ENCODE results near the gene BAZ1A. TPM values are rescaled to one million over a fixed set of nuclear protein-coding genes. Genes with fewer than 3 reads are reported as not detected.

Gene BAZ1A
- total and polyA plus RNA-seq, 4 donors, result 4.5 to 44.9 (median 13.3) TPM

DNA sequence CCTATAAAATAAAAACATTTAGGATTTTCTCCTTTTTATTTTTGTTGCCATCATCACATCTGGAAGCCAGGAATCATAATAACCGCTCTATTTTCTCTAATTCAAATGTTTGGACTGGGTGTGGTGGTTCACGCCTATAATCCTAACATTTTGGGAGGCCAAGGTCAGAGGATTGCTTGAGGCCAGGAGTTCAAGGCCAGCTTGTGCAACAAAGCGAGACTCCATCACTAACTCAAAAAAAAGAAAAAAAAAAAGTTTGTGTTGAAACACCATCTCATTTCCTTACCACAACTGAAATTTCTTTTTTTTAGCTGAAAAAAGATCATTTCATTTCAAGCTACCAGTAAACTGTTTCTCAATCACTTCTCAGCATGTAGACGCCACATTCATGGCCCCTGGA is 8.8 kb upstream of the BAZ1A start:
- 91% methylated on average over 4 of the region's 4 CpGs for WGBS
- TF ChIP-seq HNF4A (conservative IDR thresholded peaks at IDR 0.05), result no peak
- TF ChIP-seq SP1 (IDR thresholded peaks at IDR 0.05), result no peak
- TF ChIP-seq TAF1 (conservative IDR thresholded peaks at IDR 0.05), result no peak
- no peaks in the 10 kb centered on the region for H3K9me3 ChIP-seq (ENCODE audit: control insufficient read depth in 4 of 4, low read length in 3 of 4)

DNA sequence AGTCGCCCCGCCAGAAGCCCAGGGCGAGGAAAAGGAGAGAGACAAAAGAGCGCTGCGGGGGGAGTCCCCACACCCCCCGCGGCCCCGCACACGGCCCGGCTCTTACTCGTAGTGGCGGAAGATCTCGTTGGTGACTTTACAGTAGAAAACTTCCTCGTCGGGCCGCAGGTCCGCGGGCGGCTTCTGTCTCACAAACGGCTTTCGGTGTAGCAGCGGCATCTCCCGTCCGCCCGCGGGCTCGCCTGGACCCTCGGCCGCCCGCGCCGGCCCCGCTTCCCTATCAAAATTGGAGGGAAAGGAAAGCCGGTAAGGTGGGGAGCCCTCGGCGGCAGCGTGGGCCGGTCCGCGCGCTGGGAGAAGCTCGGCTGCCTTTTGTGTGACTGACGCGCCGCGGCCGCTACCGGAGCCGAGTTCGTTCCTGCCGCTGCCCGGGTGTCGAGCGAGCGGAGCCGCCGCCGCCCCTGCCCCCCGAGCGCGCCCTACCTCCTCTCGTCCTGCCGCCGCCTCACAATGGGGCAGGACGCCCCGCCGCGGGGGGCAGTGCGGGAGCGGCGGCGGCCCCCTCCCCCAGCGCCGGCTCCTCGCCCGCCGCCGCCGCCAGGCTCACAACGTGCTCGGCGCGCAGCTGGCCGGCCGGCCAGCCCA is 652 bp downstream of the BAZ1A start:
- no peaks in the 10 kb centered on the region for H3K27me3 ChIP-seq (ENCODE audit: control insufficient read depth in 4 of 4, insufficient read depth in 4 of 4, low read length in 3 of 4)
- peak overlapping the region; percentile 97 to 98 for H3K9ac ChIP-seq (ENCODE audit: low read depth in 1 of 2, low read length in 2 of 2)
- H3K9me3 ChIP-seq (ENCODE audit: control insufficient read depth in 4 of 4, low read length in 3 of 4), result no peaks in the 10 kb centered on the region
- peaks cover 0 to 5% (median 1%) of the 10 kb centered on the region in 4 donors for H3K4me1 ChIP-seq (ENCODE audit: control insufficient read depth in 4 of 4, insufficient read depth in 4 of 4, low read length in 3 of 4)
- peak; percentile 75 for DNase-seq (ENCODE audit: low spot score)
- peaks cover 0 to 3% (median 1%) of the 10 kb centered on the region in 4 donors for H3K36me3 ChIP-seq (ENCODE audit: control insufficient read depth in 4 of 4, insufficient read depth in 3 of 4, low read depth in 1 of 4, low read length in 3 of 4)
- TF ChIP-seq, protein P1, sequence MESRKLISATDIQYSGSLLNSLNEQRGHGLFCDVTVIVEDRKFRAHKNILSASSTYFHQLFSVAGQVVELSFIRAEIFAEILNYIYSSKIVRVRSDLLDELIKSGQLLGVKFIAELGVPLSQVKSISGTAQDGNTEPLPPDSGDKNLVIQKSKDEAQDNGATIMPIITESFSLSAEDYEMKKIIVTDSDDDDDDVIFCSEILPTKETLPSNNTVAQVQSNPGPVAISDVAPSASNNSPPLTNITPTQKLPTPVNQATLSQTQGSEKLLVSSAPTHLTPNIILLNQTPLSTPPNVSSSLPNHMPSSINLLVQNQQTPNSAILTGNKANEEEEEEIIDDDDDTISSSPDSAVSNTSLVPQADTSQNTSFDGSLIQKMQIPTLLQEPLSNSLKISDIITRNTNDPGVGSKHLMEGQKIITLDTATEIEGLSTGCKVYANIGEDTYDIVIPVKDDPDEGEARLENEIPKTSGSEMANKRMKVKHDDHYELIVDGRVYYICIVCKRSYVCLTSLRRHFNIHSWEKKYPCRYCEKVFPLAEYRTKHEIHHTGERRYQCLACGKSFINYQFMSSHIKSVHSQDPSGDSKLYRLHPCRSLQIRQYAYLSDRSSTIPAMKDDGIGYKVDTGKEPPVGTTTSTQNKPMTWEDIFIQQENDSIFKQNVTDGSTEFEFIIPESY (IDR thresholded peaks at IDR 0.05), result no peak
- TF ChIP-seq RAD21 (IDR thresholded peaks at IDR 0.05) (peak in 1 of 2 donors; percentile 30), TAF1 (conservative IDR thresholded peaks at IDR 0.05) (peak; percentile 20)
- peak overlapping the region; percentile 82 to 95 (median 84) for H3K4me3 ChIP-seq (ENCODE audit: low read depth in 1 of 3, low read length in 3 of 3)
- peak overlapping the region; percentile 99 to 100 for H3K27ac ChIP-seq (ENCODE audit: low read depth in 1 of 2, low read length in 2 of 2)
- under 1% methylated on average over 85 of the region's 85 CpGs for WGBS

More for the DNA sequence above, 8.8 kb upstream of the BAZ1A start:
- no peaks in the 10 kb centered on the region for H3K27me3 ChIP-seq (ENCODE audit: control insufficient read depth in 4 of 4, insufficient read depth in 4 of 4, low read length in 3 of 4)
- H3K9ac ChIP-seq (ENCODE audit: low read depth in 1 of 2, low read length in 2 of 2), result no peak overlapping the region
- H3K4me3 ChIP-seq (ENCODE audit: low read depth in 1 of 3, low read length in 3 of 3), result no peak overlapping the region
- H3K27ac ChIP-seq (ENCODE audit: low read depth in 1 of 2, low read length in 2 of 2), result no peak overlapping the region
- H3K4me1 ChIP-seq (ENCODE audit: control insufficient read depth in 4 of 4, insufficient read depth in 4 of 4, low read length in 3 of 4), result no peaks in the 10 kb centered on the region
- no peaks in the 10 kb centered on the region for H3K36me3 ChIP-seq (ENCODE audit: control insufficient read depth in 4 of 4, insufficient read depth in 3 of 4, low read depth in 1 of 4, low read length in 3 of 4)
- DNase-seq (ENCODE audit: low spot score), result no peak

DNA sequence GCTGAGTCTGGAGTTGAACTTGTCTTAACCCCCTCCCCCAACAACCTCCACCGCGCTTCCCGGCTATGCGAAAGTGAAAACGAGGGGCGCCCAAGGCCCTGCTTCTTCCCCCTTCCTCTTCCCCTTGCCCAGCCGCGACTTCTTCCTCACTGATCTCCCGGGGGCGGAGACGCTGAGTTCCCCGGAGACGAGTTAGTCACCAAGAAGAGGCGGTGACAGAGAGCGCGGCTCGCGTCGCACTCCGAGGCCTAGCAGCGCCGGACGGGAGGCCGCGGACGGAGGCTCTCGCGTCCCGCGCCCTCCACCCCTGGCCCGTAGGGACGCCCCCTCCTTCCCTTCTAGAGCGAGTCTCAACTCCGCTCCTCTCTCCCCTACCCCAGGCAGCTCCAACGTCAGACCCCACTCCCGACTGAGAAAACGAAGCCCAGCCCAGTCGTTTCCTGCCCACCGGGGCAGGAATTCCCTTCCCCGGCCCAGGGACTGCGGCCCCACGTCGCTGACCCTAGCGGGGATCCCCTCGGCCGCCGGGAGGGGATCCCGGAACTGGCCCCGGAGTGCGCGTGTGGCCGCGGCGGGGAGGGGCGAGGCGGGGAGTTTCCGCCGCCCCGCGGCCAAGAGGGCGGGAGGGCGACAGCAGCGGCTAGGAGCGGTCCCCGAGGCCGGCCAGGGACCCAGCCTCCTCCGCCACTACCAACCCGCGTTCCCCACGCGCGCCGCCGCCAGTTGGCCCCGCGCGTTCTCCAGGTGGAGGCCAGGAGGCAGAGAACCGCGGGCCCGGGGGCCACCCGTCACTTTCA is 1.4 kb downstream of the BAZ1A start:
- peak in 1 of 2 donors; percentile 27 for TF ChIP-seq GABPA (IDR thresholded peaks at IDR 0.05 in 1 of 2, conservative IDR thresholded peaks at IDR 0.05 in 1 of 2)
- TF ChIP-seq YY1 (IDR thresholded peaks at IDR 0.05), result peak; percentile 38
- TF ChIP-seq, protein P2, sequence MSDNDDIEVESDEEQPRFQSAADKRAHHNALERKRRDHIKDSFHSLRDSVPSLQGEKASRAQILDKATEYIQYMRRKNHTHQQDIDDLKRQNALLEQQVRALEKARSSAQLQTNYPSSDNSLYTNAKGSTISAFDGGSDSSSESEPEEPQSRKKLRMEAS (IDR thresholded peaks at IDR 0.05), result peak; percentile 71
- no peak for TF ChIP-seq RAD21 (IDR thresholded peaks at IDR 0.05)
- peaks cover 0 to 3% (median 1%) of the 10 kb centered on the region in 4 donors for H3K36me3 ChIP-seq (ENCODE audit: control insufficient read depth in 4 of 4, insufficient read depth in 3 of 4, low read depth in 1 of 4, low read length in 3 of 4)
- WGBS, result under 1% methylated on average over 81 of the region's 81 CpGs

More for the DNA sequence above, 1.4 kb downstream of the BAZ1A start:
- Histone ChIP-seq H3K9me3 (ENCODE audit: control insufficient read depth in 4 of 4, low read length in 3 of 4) (no peaks in the 10 kb centered on the region), H3K27ac (ENCODE audit: low read depth in 1 of 2, low read length in 2 of 2) (peak overlapping the region; percentile 99 to 100), H3K4me3 (ENCODE audit: low read depth in 1 of 3, low read length in 3 of 3) (peak overlapping the region; percentile 84 to 95 (median 93)), H3K27me3 (ENCODE audit: control insufficient read depth in 4 of 4, insufficient read depth in 4 of 4, low read length in 3 of 4) (no peaks in the 10 kb centered on the region), H3K4me1 (ENCODE audit: control insufficient read depth in 4 of 4, insufficient read depth in 4 of 4, low read length in 3 of 4) (peaks cover 0 to 5% (median 1%) of the 10 kb centered on the region in 4 donors), H3K9ac (ENCODE audit: low read depth in 1 of 2, low read length in 2 of 2) (peak overlapping the region; percentile 97 to 98)
- peak; percentile 84 for DNase-seq (ENCODE audit: low spot score)

All from liver (tissue), 9 donors.